Heart left ventricle (tissue), 13 donors: ENCODE results near the gene ITGA11.

Source experiments
- CTCF ChIP-seq, 12 donors: fragments of 200-600 bp; sonication (generic) in 4 of 12; IDR thresholded peaks; one replicate each; pipeline versions ENCODE4 v1.5.0 to v1.8.0; 2018 to 2022; ENCODE audit warnings: antibody characterized with exemption in 12 of 12, mild to moderate bottlenecking in 5 of 12
- POLR2A ChIP-seq, 2 donors: fragments of 450-650 bp; IDR thresholded peaks; one replicate each; pipeline ENCODE4 v1.6.1; 2017; ENCODE audit warnings: antibody characterized with exemption in 2 of 2, mild to moderate bottlenecking in 2 of 2, moderate library complexity in 2 of 2
- donor health status: ischemic (EF 13 %, LVEDD 7.1; RV severe dilation, severe dysfunction).
- donor health status: DM: no; HTN: yes; CAD: no.
- donor health status: DM: no; HTN: no; CAD: no.
- donor health status: ischemic (EF 25% LVEDD 6.9; RV normal size, moderate dysfunction).
- donor health status: ischemic (EF 25% LVEDD 5.7; RV mildly dilated, moderate dysfunction).
- donor health status: ischemic (EF 35%, LVEDD 5.7; RV mildly dilated, moderate dysfunction).
- donor health status: nonischemic (EF 11% LVEDD 7.7; RV severe dilation, severe dysfunction).
- donor health status: DM: yes; HTN: yes; CAD: no.
- donor health status: PGD.
- donor health status: ischemic (EF 29% LVEDD 5.4; RV normal size, mild dysfunction).
- donor health status: nonischemic (EF 23%, LVEDD 6.1; RV moderate dilation, normal function).

- TF ChIP-seq POLR2A (IDR thresholded peaks at IDR 0.05) (no peak), CTCF (IDR thresholded peaks at IDR 0.05) (no peak)
Observed at GRCh38 chr15:68335655-68336054, 96.3 kb downstream of the ITGA11 start.
